CD14-positive monocyte (primary cell): ENCODE data around the gene CROCC2. TPM values are rescaled to one million over a fixed set of nuclear protein-coding genes. Genes with fewer than 3 reads are reported as not detected.
A peak's percentile ranks its signal among the peaks of the same experiment; 100 is the strongest.

Source experiments
- DNase-seq, 3 donors: peaks; one replicate each; pipeline ENCODE4 v3.0.0-alpha.2; 2011 to 2022
- H2AFZ ChIP-seq: 2 replicates; pipeline ENCODE4 v1.6.0; 2012; ENCODE audit warnings: mild to moderate bottlenecking, low read depth, low read length, inconsistent platforms; ENCODE audit not compliant: insufficient read depth, poor library complexity, severe bottlenecking
- H3K27ac ChIP-seq, 2 donors: 1 replicate in 1 of 2; 2 replicates in 1 of 2; pipeline ENCODE4 v1.5.1; 2012 to 2013; ENCODE audit warnings: low read length in 2 of 2, control low read depth in 1 of 2, inconsistent platforms in 1 of 2, low read depth in 1 of 2, mild to moderate bottlenecking in 1 of 2
- H3K27me3 ChIP-seq, 2 donors: one replicate each; pipeline versions ENCODE4 v1.6.0 to v1.6.1; 2011 to 2013; ENCODE audit warnings: low read length in 2 of 2; ENCODE audit not compliant: control insufficient read depth in 2 of 2, insufficient read depth in 2 of 2
- H3K36me3 ChIP-seq, 2 donors: replicated peaks in 1 of 2; 1 replicate in 1 of 2; 2 replicates in 1 of 2; pipeline versions ENCODE4 v1.5.1 to v1.6.1; 2012 to 2013; ENCODE audit warnings: low read length in 2 of 2, control low read depth in 1 of 2, inconsistent platforms in 1 of 2, mild to moderate bottlenecking in 1 of 2; ENCODE audit not compliant: insufficient read depth in 2 of 2, control insufficient read depth in 1 of 2
- H3K4me1 ChIP-seq, 2 donors: 1 replicate in 1 of 2; 2 replicates in 1 of 2; pipeline versions ENCODE4 v1.5.1 to v1.6.1; 2012 to 2013; ENCODE audit warnings: low read length in 2 of 2, control low read depth in 1 of 2, inconsistent platforms in 1 of 2, mild to moderate bottlenecking in 1 of 2, moderate library complexity in 1 of 2; ENCODE audit not compliant: insufficient read depth in 2 of 2, control insufficient read depth in 1 of 2
- H3K4me2 ChIP-seq: replicated peaks from 2 replicates; pipeline ENCODE3; 2012; ENCODE audit warnings: low read length, moderate library complexity, mild to moderate bottlenecking; ENCODE audit not compliant: poor library complexity, severe bottlenecking; ENCODE audit errors: extremely low read depth
- H3K4me3 ChIP-seq, 3 experiments: fragments of 200-600 bp in 1 of 3; sonication (generic) in 1 of 3; replicated peaks in 1 of 3; 1 replicate in 2 of 3; 2 replicates in 1 of 3; pipeline ENCODE4 v1.5.1; 2011 to 2013; ENCODE audit warnings: low read length in 3 of 3, mild to moderate bottlenecking in 3 of 3, control low read depth in 2 of 3, low read depth in 2 of 3, inconsistent platforms in 1 of 3, moderate library complexity in 1 of 3
- H3K79me2 ChIP-seq: 2 replicates; pipeline ENCODE4 v1.6.0; 2012; ENCODE audit warnings: mild to moderate bottlenecking, control low read depth, inconsistent platforms, low read length, moderate library complexity; ENCODE audit not compliant: insufficient read depth
- H3K9ac ChIP-seq: 2 replicates; pipeline ENCODE4 v1.6.0; 2017; ENCODE audit warnings: low read length, mild to moderate bottlenecking; ENCODE audit not compliant: insufficient read depth, poor library complexity, severe bottlenecking
- H3K9me3 ChIP-seq, 2 donors: replicated peaks in 1 of 2; 1 replicate in 1 of 2; 2 replicates in 1 of 2; pipeline versions ENCODE4 v1.5.1 to v1.6.1; 2012 to 2013; ENCODE audit warnings: low read length in 2 of 2, control low read depth in 1 of 2; ENCODE audit not compliant: control insufficient read depth in 1 of 2, insufficient read depth in 1 of 2
- H4K20me1 ChIP-seq: 2 replicates; pipeline ENCODE4 v1.6.0; 2012; ENCODE audit warnings: mild to moderate bottlenecking, low read length, control low read depth, moderate library complexity; ENCODE audit not compliant: insufficient read depth
- H3K27ac Mint-ChIP-seq, 7 donors: one replicate each; pipeline ENCODE4 v1.8.0; 2020; ENCODE audit warnings: mild to moderate bottlenecking in 7 of 7, mixed read lengths in 7 of 7, moderate library complexity in 6 of 7, inconsistent platforms in 2 of 7
- H3K27me3 Mint-ChIP-seq, 3 donors: one replicate each; pipeline ENCODE4 v1.8.0; 2021 to 2022; ENCODE audit warnings: low read depth in 3 of 3, mild to moderate bottlenecking in 3 of 3, mixed read lengths in 3 of 3, moderate library complexity in 3 of 3, inconsistent platforms in 1 of 3
- H3K36me3 Mint-ChIP-seq, 2 donors: one replicate each; pipeline ENCODE4 v1.8.0; 2020; ENCODE audit warnings: mixed read lengths in 2 of 2, inconsistent platforms in 1 of 2, mild to moderate bottlenecking in 1 of 2
- H3K4me1 Mint-ChIP-seq: one replicate; pipeline ENCODE4 v1.8.0; 2020; ENCODE audit warnings: mild to moderate bottlenecking, mixed read lengths
- H3K4me3 Mint-ChIP-seq, 2 donors: one replicate each; pipeline ENCODE4 v1.8.0; 2020; ENCODE audit warnings: mild to moderate bottlenecking in 2 of 2, mixed read lengths in 2 of 2, moderate library complexity in 1 of 2
- H3K9me3 Mint-ChIP-seq, 7 donors: one replicate each; pipeline ENCODE4 v1.8.0; 2020 to 2022; ENCODE audit warnings: mixed read lengths in 7 of 7, mild to moderate bottlenecking in 6 of 7, moderate library complexity in 6 of 7, inconsistent platforms in 2 of 7
- WGBS: methylation state at CpG from one replicate; pipeline ENCODE4 v1.1.5; 2013; ENCODE audit warnings: missing lambda C conversion rate; ENCODE audit not compliant: insufficient coverage; 5-methylcytosine and 5-hydroxymethylcytosine counted together
- intact Hi-C, 2 donors: fragments of 100-400 bp; cut with micrococcal nuclease; formaldehyde crosslinking; loops; one replicate each; pipeline versions ENCODE4 v1.15.0 to v1.15.1; 2023
- polyA plus RNA-seq, 3 donors: library from polyadenylated mRNA; depleted of rRNA in 1 of 3; unstranded in 2 of 3; stranded (reverse) in 1 of 3; fragments of 300-500 nt in 2 of 3; fragments of >200 nt in 1 of 3; fragmentation: Illumina TruSeq in 2 of 3; gene quantifications; 1 replicate in 2 of 3; 2 replicates in 1 of 3; pipeline ENCODE4 v1.2.3, GENCODE V29; 2012 to 2021
- TF ChIP-seq, protein P1 (sequence below): fragments of 200-600 bp; IDR thresholded peaks from one replicate; pipeline ENCODE4 v1.8.0; 2022; ENCODE audit warnings: antibody characterized with exemption, mild to moderate bottlenecking

CROCC2 gene
- polyA plus RNA-seq, 3 donors, result 0.15 TPM; not detected in 2

DNA sequence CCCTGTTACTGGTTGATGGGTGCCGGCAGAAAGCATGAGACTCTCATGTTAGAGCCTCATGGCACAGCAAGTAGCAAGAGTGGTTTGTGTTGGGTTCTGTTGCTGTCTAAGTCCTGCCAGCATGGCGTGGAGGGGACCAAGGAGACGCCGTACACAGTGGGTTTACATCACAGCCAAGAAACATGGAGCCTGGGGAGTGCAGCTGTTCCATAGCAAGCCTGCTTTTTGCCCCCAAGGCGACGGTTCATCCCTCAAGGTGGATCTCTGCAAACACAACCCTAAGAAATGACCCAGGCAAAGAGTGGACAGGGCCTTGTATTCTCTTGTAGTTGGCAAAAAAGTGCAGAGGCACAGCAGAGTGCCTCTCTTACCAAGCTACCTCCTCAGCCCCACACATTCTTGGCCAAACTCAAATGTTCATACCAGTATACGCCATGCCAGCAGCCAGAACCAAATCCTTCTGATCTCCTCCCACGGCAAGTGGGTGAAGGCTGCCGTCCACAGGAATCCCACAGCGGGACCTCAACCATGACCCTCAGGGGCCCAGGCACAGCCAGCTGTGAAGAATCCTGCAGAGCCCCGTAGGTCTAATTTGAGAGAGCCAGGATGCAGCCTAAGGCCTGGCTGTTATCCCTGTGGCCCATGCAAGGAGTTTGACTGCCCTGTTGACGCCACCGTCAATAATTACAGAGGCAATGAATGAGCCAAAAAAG lies 111.2 kb downstream of the CROCC2 start:
- intact Hi-C loops, result no loop called here
- Histone ChIP-seq H3K4me3 (no peak overlapping the region), H3K27me3 (no peaks in the 10 kb centered on the region), H2AFZ (no peak overlapping the region), H3K36me3 (no peaks in the 10 kb centered on the region), H3K79me2 (no peaks in the 10 kb centered on the region), H3K4me1 (no peaks in the 10 kb centered on the region), H3K9me3 (peaks cover 0 to 7% of the 10 kb centered on the region in 2 donors), H3K4me2 (no peak overlapping the region), H4K20me1 (no peaks in the 10 kb centered on the region), H3K9ac (no peak overlapping the region), H3K27ac (no peak overlapping the region)
- no peak overlapping the region for H3K4me3 Mint-ChIP-seq
- H3K27me3 Mint-ChIP-seq, result peaks cover 0 to 3% (median 1%) of the 10 kb centered on the region in 3 donors
- no peaks in the 10 kb centered on the region for H3K4me1 Mint-ChIP-seq
- H3K27ac Mint-ChIP-seq, result peak overlapping the region in 2 of 7 donors; percentile 12 to 40
- WGBS, result 96% methylated on average over 12 of the region's 13 CpGs
- TF ChIP-seq, protein P1, sequence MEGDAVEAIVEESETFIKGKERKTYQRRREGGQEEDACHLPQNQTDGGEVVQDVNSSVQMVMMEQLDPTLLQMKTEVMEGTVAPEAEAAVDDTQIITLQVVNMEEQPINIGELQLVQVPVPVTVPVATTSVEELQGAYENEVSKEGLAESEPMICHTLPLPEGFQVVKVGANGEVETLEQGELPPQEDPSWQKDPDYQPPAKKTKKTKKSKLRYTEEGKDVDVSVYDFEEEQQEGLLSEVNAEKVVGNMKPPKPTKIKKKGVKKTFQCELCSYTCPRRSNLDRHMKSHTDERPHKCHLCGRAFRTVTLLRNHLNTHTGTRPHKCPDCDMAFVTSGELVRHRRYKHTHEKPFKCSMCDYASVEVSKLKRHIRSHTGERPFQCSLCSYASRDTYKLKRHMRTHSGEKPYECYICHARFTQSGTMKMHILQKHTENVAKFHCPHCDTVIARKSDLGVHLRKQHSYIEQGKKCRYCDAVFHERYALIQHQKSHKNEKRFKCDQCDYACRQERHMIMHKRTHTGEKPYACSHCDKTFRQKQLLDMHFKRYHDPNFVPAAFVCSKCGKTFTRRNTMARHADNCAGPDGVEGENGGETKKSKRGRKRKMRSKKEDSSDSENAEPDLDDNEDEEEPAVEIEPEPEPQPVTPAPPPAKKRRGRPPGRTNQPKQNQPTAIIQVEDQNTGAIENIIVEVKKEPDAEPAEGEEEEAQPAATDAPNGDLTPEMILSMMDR, result no peak
- H3K36me3 Mint-ChIP-seq, result peaks cover 0 to 2% of the 10 kb centered on the region in 2 donors
- DNase-seq, result no peak
- peaks cover under 1 to 12% (median 8%) of the 10 kb centered on the region in 7 donors for H3K9me3 Mint-ChIP-seq

DNA sequence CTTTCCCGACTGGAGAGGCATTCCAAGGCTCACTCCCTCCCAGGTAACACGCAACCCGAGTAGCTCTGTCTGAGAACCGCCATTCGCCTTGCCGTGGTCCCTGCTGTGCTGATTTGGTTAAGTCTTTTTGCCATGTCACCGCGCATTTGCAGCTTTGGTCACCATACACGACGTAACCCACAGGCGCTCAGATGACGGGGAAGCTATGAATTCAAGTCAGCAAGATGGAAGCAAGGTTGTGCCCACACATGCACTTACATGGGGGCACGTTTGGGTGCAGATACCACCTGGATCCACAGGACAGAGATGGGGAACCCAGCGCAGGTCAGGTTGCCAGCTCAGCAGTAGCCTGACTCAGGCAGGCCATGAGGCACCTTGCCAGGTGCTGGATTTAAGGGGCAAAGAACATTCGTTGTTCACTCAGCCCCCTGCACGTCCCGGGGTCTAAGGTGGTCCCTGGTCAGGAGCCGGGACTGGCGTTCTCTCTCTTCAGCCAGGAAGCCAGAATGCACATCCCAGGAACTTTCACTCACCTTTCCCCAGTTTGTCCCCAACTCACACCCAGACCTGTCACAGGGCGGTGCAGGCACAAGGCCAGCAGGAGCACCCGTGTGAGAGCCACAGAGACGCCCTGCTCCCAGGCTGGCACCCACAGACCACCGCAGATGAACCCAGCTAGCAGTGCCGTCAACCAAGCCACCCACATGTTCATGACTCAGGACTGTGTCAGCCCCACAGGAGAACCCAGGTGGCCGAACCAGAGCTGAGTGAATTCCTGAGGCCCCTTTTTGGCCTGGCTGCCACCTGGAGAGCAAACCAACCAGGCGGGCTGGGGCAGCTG lies 112.1 kb downstream of the CROCC2 start:
- Histone ChIP-seq H3K4me2 (no peak overlapping the region), H3K4me3 (no peak overlapping the region), H2AFZ (no peak overlapping the region), H3K79me2 (no peaks in the 10 kb centered on the region), H3K27me3 (no peaks in the 10 kb centered on the region), H3K27ac (no peak overlapping the region), H3K9me3 (peaks cover 0 to 7% of the 10 kb centered on the region in 2 donors), H3K36me3 (no peaks in the 10 kb centered on the region), H3K9ac (no peak overlapping the region), H4K20me1 (no peaks in the 10 kb centered on the region), H3K4me1 (no peaks in the 10 kb centered on the region)
- WGBS, result 95% methylated on average over 26 of the region's 26 CpGs
- Mint-ChIP-seq H3K4me3 (no peak overlapping the region), H3K4me1 (no peaks in the 10 kb centered on the region), H3K36me3 (peaks cover 0 to 2% of the 10 kb centered on the region in 2 donors), H3K27me3 (peaks cover 0 to 1% (median 1%) of the 10 kb centered on the region in 3 donors), H3K9me3 (peaks cover 2 to 14% (median 12%) of the 10 kb centered on the region in 7 donors), H3K27ac (peak overlapping the region in 1 of 7 donors; percentile 38)
- intact Hi-C loops, result no loop called here
- TF ChIP-seq, protein P1, result no peak
- DNase-seq, result no peak
